GM12878 (cell line): ENCODE results near the gene HOOK2.

Source experiments
- CBX3 ChIP-seq: fragments of 200-600 bp; sonication (generic); IDR thresholded peaks from 2 replicates; pipeline ENCODE4 v1.6.1; 2016; ENCODE audit warnings: low read depth, borderline replicate concordance
- TF ChIP-seq, protein P1 (sequence below), 3 experiments: IDR thresholded peaks in 2 of 3; conservative IDR thresholded peaks in 1 of 3; 2 replicates each; pipeline ENCODE4 v1.5.1; 2011; ENCODE audit warnings: low read depth in 3 of 3, low read length in 3 of 3, mild to moderate bottlenecking in 3 of 3, control low read depth in 2 of 3, moderate library complexity in 2 of 3, inconsistent platforms in 1 of 3, mixed read lengths in 1 of 3; ENCODE audit not compliant: control insufficient read depth in 2 of 3, insufficient read depth in 1 of 3; ENCODE audit errors: extremely low read depth in 1 of 3

DNA sequence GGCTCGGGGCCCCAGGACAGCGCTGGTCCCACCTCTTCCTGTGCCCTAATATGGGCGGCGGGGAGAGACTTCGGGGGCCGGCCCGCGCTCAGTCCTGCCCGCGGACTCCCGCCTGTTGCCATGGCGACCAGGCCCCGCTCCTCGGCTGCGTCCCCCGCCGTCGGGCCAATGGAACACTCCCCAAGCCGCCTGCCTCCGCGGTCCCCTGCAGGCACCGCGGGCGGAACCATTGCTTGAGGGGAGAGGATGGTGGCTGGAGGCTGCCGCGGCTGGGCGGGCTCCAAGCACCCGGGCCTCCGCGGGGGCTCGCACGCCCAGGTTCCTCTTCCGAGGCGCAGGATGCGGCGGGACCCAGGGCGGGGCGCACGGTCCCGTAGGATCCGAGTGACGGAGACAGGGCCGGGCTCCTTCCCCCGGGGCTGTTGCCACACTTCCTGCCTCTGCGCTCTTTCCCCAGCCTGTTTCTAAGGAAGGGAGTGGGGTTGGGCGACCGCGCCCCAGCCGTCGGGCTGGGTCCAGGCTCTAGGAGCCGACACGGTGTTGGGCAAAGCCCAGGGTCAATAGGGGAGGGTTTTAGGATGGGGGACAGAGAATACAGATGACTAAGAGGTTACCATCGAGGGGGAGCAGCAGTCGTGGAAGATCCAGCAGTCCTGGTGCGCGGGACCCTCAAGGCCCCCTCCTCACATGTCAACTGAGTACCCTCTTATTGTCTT is 14.7 kb upstream of the HOOK2 start:
- TF ChIP-seq CBX3 = no peak
- TF ChIP-seq, protein P1, sequence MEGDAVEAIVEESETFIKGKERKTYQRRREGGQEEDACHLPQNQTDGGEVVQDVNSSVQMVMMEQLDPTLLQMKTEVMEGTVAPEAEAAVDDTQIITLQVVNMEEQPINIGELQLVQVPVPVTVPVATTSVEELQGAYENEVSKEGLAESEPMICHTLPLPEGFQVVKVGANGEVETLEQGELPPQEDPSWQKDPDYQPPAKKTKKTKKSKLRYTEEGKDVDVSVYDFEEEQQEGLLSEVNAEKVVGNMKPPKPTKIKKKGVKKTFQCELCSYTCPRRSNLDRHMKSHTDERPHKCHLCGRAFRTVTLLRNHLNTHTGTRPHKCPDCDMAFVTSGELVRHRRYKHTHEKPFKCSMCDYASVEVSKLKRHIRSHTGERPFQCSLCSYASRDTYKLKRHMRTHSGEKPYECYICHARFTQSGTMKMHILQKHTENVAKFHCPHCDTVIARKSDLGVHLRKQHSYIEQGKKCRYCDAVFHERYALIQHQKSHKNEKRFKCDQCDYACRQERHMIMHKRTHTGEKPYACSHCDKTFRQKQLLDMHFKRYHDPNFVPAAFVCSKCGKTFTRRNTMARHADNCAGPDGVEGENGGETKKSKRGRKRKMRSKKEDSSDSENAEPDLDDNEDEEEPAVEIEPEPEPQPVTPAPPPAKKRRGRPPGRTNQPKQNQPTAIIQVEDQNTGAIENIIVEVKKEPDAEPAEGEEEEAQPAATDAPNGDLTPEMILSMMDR (IDR thresholded peaks at IDR 0.05 in 2 of 3, conservative IDR thresholded peaks at IDR 0.05 in 1 of 3; ENCODE audit: control insufficient read depth in 2 of 3, extremely low read depth in 1 of 3, insufficient read depth in 1 of 3, low read depth in 3 of 3, low read length in 3 of 3) = no peak
